Bladder microvascular endothelial cell (primary cell): Measurements from ENCODE around the gene CCDC17. TPM values are rescaled to one million over a fixed set of nuclear protein-coding genes. Genes with fewer than 3 reads are reported as not detected.

Experiments
- total RNA-seq: library from RNA; depleted of rRNA; stranded (reverse); fragments of >200 nt; gene quantifications from 2 replicates; pipeline ENCODE4 v1.2.3, GENCODE V29; 2014

The CCDC17 gene
- total RNA-seq, result 0.97 and 1.4 TPM in 2 replicates

DNA sequence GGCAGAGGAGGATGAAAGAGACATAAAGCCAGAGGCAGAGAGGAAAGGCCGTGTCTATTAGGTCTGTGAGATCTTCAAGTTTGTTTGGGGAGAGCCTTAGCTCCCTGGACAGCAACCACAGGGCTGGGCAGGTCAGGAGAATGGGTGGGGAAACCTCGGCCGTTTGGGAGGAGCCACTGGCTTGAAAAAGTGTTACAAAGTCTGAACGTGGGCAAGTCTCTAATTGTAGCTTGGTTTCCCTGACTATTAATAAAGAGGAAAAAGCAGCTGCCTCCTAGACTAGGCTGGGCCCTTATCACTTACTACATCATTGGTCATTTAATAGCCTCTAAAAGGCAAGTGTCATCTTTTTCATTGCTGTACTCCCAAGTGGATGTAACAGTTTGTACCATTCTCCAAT is at the start of gene CCDC17:
CCDC17 (minus strand) TSS at position 83 of the 400 bp plus-strand sequence. CDS start 145 bp downstream, outside the sequence.

DNA sequence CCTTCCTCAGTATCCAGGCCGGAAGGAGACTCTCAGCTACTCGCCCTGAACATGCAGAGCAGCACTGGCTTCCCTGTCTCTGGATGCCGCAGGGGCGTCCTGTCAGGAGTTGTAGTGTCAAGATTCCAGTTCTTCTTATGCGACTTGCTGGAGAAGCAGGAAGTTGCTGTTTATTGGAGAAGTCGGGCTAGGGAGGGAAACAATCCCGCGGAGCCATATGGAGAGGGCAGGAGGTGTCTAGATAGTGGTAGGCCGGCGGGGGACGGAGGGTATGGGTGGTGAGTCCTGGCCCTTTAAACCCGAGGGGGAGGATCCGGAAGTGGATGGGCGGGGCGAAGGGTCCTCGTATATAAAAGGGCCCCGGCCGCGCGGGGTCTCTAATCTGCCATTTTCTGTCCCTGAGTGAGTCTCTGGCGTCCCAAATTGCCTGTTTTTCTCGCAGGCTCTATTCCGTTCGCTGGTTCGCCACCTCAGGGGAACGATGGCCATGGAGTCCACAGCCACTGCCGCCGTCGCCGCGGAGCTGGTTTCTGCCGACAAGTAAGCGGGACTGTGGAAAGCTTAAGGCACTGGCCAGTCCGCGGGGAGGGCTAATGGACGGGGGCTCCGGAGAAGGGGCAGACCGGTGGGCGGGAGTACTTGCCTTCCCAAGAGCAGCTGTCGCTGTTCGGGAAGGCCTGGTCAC is 40.0 kb downstream of the CCDC17 start, which contains the start of gene NASP:
NASP (plus strand) TSS at position 376 of the 685 bp plus-strand sequence; CDS start at position 482, 106 bp downstream.

Other genes starting within 250 kb of the CCDC17 start
- gene TESK2, start 132.9 kb downstream of the CCDC17 start, total RNA-seq, result 2.6 TPM in 2 replicates
- gene CCDC163, start 124.0 kb downstream of the CCDC17 start, total RNA-seq, result 0.32 and 0.44 TPM in 2 replicates
- 0.81 and 0.88 TPM in 2 replicates for gene MMACHC, start 123.8 kb downstream of the CCDC17 start, total RNA-seq
- gene PRDX1, start 102.2 kb downstream of the CCDC17 start, total RNA-seq, result 675 and 720 TPM in 2 replicates
- 153 and 224 TPM in 2 replicates for gene AKR1A1, start 73.2 kb downstream of the CCDC17 start, total RNA-seq
- gene NASP, start 40.0 kb downstream of the CCDC17 start, total RNA-seq, result 73.9 and 83.4 TPM in 2 replicates
- gene GPBP1L1, start 62.5 kb upstream of the CCDC17 start, total RNA-seq, result 71.1 and 105 TPM in 2 replicates
- gene TMEM69, start 64.1 kb upstream of the CCDC17 start, total RNA-seq, result 7.0 and 12.3 TPM in 2 replicates
- 4.0 and 7.9 TPM in 2 replicates for gene IPP, start 126.6 kb upstream of the CCDC17 start, total RNA-seq
- 12.3 and 24.9 TPM in 2 replicates for gene MAST2, start 179.6 kb upstream of the CCDC17 start, total RNA-seq